ENCODE data around the gene IL1RN. TPM values are rescaled to one million over a fixed set of nuclear protein-coding genes. Genes with fewer than 3 reads are reported as not detected.

Gene IL1RN
- total and polyA plus RNA-seq, 2 of the 13 experiments (the other 11 are each of a cell fraction or from before 2014, with no cell fraction given), result 21.2 to 101 TPM

GRCh38 chr2:113138428-113139322, 11.3 kb downstream of the IL1RN start (continued):
- TF ChIP-seq HNRNPL (IDR thresholded peaks at IDR 0.05; ENCODE audit: low read depth, low read length) (no peak), FOXK1 (CRISPR knock-in tag; IDR thresholded peaks at IDR 0.05; ENCODE audit: borderline replicate concordance, low read depth) (no peak), ZC3H4 (CRISPR knock-in tag; IDR thresholded peaks at IDR 0.05; ENCODE audit: borderline replicate concordance) (no peak), ELF1 (CRISPR knock-in tag; IDR thresholded peaks at IDR 0.05) (0 out of 2 replicates have a peak, but pooled peaks have one; percentile 43), ZNF224 (CRISPR knock-in tag; IDR thresholded peaks at IDR 0.05) (no peak), ZNF441 (CRISPR knock-in tag; IDR thresholded peaks at IDR 0.05; ENCODE audit: borderline replicate concordance) (no peak), STAG1 (CRISPR knock-in tag; IDR thresholded peaks at IDR 0.05) (peak; percentile 78), SIN3B (IDR thresholded peaks at IDR 0.05; ENCODE audit: low read length) (no peak), ZKSCAN5 (CRISPR knock-in tag; IDR thresholded peaks at IDR 0.05) (no peak), THAP11 (CRISPR knock-in tag; IDR thresholded peaks at IDR 0.05) (peak; percentile 25; the same call in 1 of the 2 replicates), ZNF652 (CRISPR knock-in tag; IDR thresholded peaks at IDR 0.05; ENCODE audit: borderline replicate concordance, low read depth) (peak; percentile 86), SPEN (CRISPR knock-in tag; IDR thresholded peaks at IDR 0.05; ENCODE audit: low read depth) (0 out of 2 replicates have a peak, but pooled peaks have one; percentile 15), MTA1 (CRISPR knock-in tag; IDR thresholded peaks at IDR 0.05; ENCODE audit: borderline replicate concordance) (no peak), ATAD3A (CRISPR knock-in tag; IDR thresholded peaks at IDR 0.05) (no peak), MAZ (IDR thresholded peaks at IDR 0.05; ENCODE audit: borderline replicate concordance, low read depth, low read length) (no peak), MAZ (CRISPR knock-in tag; IDR thresholded peaks at IDR 0.05; ENCODE audit: low read depth) (no peak), HDAC2 (CRISPR knock-in tag; IDR thresholded peaks at IDR 0.05) (no peak), MLLT10 (CRISPR knock-in tag; IDR thresholded peaks at IDR 0.05) (no peak), HOXD1 (CRISPR knock-in tag; IDR thresholded peaks at IDR 0.05) (no peak), NFIB (CRISPR knock-in tag; IDR thresholded peaks at IDR 0.05; ENCODE audit: borderline replicate concordance) (no peak), JARID2 (CRISPR knock-in tag; IDR thresholded peaks at IDR 0.05; ENCODE audit: insufficient replicate concordance) (no peak), HNRNPUL1 (IDR thresholded peaks at IDR 0.05; ENCODE audit: low read depth, low read length) (no peak), NFKB2 (CRISPR knock-in tag; IDR thresholded peaks at IDR 0.05; ENCODE audit: borderline replicate concordance) (no peak), PHF8 (CRISPR knock-in tag; IDR thresholded peaks at IDR 0.05) (peak; percentile 38; the same call in 1 of the 2 replicates)
- TF ChIP-seq, protein P1, sequence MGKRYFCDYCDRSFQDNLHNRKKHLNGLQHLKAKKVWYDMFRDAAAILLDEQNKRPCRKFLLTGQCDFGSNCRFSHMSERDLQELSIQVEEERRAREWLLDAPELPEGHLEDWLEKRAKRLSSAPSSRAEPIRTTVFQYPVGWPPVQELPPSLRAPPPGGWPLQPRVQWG (CRISPR knock-in tag; IDR thresholded peaks at IDR 0.05; ENCODE audit: borderline replicate concordance, low read depth), result no peak
- TF ChIP-seq, protein P2, sequence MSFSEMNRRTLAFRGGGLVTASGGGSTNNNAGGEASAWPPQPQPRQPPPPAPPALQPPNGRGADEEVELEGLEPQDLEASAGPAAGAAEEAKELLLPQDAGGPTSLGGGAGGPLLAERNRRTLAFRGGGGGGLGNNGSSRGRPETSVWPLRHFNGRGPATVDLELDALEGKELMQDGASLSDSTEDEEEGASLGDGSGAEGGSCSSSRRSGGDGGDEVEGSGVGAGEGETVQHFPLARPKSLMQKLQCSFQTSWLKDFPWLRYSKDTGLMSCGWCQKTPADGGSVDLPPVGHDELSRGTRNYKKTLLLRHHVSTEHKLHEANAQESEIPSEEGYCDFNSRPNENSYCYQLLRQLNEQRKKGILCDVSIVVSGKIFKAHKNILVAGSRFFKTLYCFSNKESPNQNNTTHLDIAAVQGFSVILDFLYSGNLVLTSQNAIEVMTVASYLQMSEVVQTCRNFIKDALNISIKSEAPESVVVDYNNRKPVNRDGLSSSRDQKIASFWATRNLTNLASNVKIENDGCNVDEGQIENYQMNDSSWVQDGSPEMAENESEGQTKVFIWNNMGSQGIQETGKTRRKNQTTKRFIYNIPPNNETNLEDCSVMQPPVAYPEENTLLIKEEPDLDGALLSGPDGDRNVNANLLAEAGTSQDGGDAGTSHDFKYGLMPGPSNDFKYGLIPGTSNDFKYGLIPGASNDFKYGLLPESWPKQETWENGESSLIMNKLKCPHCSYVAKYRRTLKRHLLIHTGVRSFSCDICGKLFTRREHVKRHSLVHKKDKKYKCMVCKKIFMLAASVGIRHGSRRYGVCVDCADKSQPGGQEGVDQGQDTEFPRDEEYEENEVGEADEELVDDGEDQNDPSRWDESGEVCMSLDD (CRISPR knock-in tag; IDR thresholded peaks at IDR 0.05; ENCODE audit: borderline replicate concordance), result no peak
- TF ChIP-seq, protein P3, sequence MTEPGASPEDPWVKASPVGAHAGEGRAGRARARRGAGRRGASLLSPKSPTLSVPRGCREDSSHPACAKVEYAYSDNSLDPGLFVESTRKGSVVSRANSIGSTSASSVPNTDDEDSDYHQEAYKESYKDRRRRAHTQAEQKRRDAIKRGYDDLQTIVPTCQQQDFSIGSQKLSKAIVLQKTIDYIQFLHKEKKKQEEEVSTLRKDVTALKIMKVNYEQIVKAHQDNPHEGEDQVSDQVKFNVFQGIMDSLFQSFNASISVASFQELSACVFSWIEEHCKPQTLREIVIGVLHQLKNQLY (CRISPR knock-in tag; IDR thresholded peaks at IDR 0.05), result no peak
